K562 (cell line): ENCODE results near the gene AEN. TPM values are rescaled to one million over a fixed set of nuclear protein-coding genes. Genes with fewer than 3 reads are reported as not detected.

Source experiments
- ATAC-seq: fragments of 200-7000 bp; cut with Tn5 transposase; 3 replicates; pipeline ENCODE4 v1.9.1; 2020; ENCODE audit warnings: moderate library complexity
- BruUV-seq: library from RNA; stranded (reverse); fragments of 400-500 nt; replicated peaks from 2 replicates; lab custom pipeline; 2021; lab: Mats Ljungman, UMichigan
- CTCF ChIA-PET: fragments of 300-600 bp; formaldehyde crosslinking; extraction: SDS; loops from one replicate; lab custom pipeline; 2021; ENCODE audit warnings: low intra/inter-chr PET ratio; lab: Yijun Ruan, JAX
- POLR2A ChIA-PET: fragments of 300-600, 350-650 bp; sonication (Branson Sonifier 250); formaldehyde crosslinking; extraction: SDS; loops from one replicate; lab custom pipeline; 2021; ENCODE audit warnings: antibody characterized with exemption, inconsistent platforms; lab: Yijun Ruan, JAX
- DNase-seq, 4 experiments: peaks; one replicate each; pipeline versions ENCODE4 v3.0.0 to v3.0.0-alpha.2; 2011 to 2018; ENCODE audit warnings: low spot score in 3 of 4, mixed read lengths in 3 of 4; ENCODE audit errors: extremely low read depth in 1 of 4
- FAIRE-seq: peaks from 2 replicates; lab custom pipeline; 2011; peaks lifted over from hg19 to GRCh38; lab: Jason Lieb, UNC
- H2AFZ ChIP-seq: 2 replicates; pipeline ENCODE4 v1.6.0; 2011; ENCODE audit warnings: low read depth, low read length, control low read depth, inconsistent platforms
- H3K27ac ChIP-seq: fragments of 200-600 bp; 3 replicates; pipeline ENCODE4 v1.8.0; 2011; ENCODE audit warnings: low read depth, mild to moderate bottlenecking, control low read depth, inconsistent platforms, low read length, moderate library complexity, mixed read lengths; ENCODE audit errors: extremely low read depth
- H3K27me3 ChIP-seq, 2 experiments: fragments of 300-600 bp in 1 of 2; 2 replicates in 1 of 2; 3 replicates in 1 of 2; pipeline versions ENCODE4 v1.6.0 to v1.8.0; 2011; ENCODE audit warnings: inconsistent platforms in 2 of 2, low read length in 2 of 2, mild to moderate bottlenecking in 1 of 2, mixed read lengths in 1 of 2, moderate library complexity in 1 of 2; ENCODE audit not compliant: control insufficient read depth in 2 of 2, insufficient read depth in 2 of 2
- H3K36me3 ChIP-seq: fragments of 300-600 bp; 3 replicates; pipeline ENCODE4 v1.8.0; 2011; ENCODE audit warnings: mild to moderate bottlenecking, low read length, inconsistent platforms; ENCODE audit not compliant: control insufficient read depth, insufficient read depth
- H3K4me1 ChIP-seq, 2 experiments: fragments of 200-600 bp in 1 of 2; replicated peaks in 1 of 2; 2 replicates in 1 of 2; 3 replicates in 1 of 2; pipeline versions ENCODE4 v1.5.1 to v1.8.0; 2011; ENCODE audit warnings: inconsistent platforms in 2 of 2, low read length in 2 of 2, mild to moderate bottlenecking in 1 of 2, mixed read lengths in 1 of 2, moderate library complexity in 1 of 2; ENCODE audit not compliant: control insufficient read depth in 2 of 2, insufficient read depth in 2 of 2
- H3K4me2 ChIP-seq: 2 replicates; pipeline ENCODE4 v1.6.1; 2011; ENCODE audit warnings: low read length, control low read depth, inconsistent platforms, mixed read lengths; ENCODE audit not compliant: insufficient read depth
- H3K4me3 ChIP-seq: fragments of 200-600 bp; sonication (generic), shearing (Covaris generic); 2 replicates; pipeline ENCODE4 v1.5.1; 2016; ENCODE audit warnings: control low read depth, inconsistent platforms
- H3K79me2 ChIP-seq: fragments of 200-600 bp; 3 replicates; pipeline ENCODE4 v1.8.0; 2011; ENCODE audit warnings: low read length, inconsistent platforms; ENCODE audit not compliant: control insufficient read depth, insufficient read depth
- H3K9ac ChIP-seq, 2 experiments: 2 replicates each; pipeline versions ENCODE4 v1.6.0 to v1.6.1; 2011; ENCODE audit warnings: low read depth in 2 of 2, low read length in 2 of 2, control low read depth in 1 of 2, inconsistent platforms in 1 of 2, mild to moderate bottlenecking in 1 of 2, mixed read lengths in 1 of 2; ENCODE audit not compliant: insufficient read depth in 1 of 2
- H3K9me1 ChIP-seq: one replicate; pipeline ENCODE4 v1.6.0; 2011; ENCODE audit warnings: inconsistent platforms, mild to moderate bottlenecking, low read length, moderate library complexity; ENCODE audit not compliant: control insufficient read depth, insufficient read depth
- H3K9me3 ChIP-seq: replicated peaks from 2 replicates; pipeline ENCODE4 v1.5.1; 2011; ENCODE audit warnings: low read depth, low read length, inconsistent platforms; ENCODE audit not compliant: control insufficient read depth, insufficient read depth
- H4K20me1 ChIP-seq: replicated peaks from 2 replicates; pipeline ENCODE4 v1.6.1; 2011; ENCODE audit warnings: low read length, inconsistent platforms, mixed read lengths; ENCODE audit not compliant: control insufficient read depth, insufficient read depth
- IFI16 ChIP-seq: fragments of 250-450 bp; sonication (Bioruptor Pico); IDR thresholded peaks from 2 replicates; pipeline ENCODE4 v2.1.2; 2022; ENCODE audit warnings: mild to moderate bottlenecking, inconsistent platforms
- KAT2B ChIP-seq: IDR thresholded peaks from one replicate; pipeline ENCODE4 v1.6.1; 2012; ENCODE audit warnings: low read depth, mild to moderate bottlenecking, control low read depth, inconsistent platforms, low read length, moderate library complexity
- RAD21 ChIP-seq, 2 experiments: fragments of 250-450 bp in 1 of 2; fragments of 450-650 bp in 1 of 2; sonication (Bioruptor Pico) in 1 of 2; formaldehyde crosslinking in 1 of 2; IDR thresholded peaks in 1 of 2; conservative IDR thresholded peaks in 1 of 2; 2 replicates each; pipeline versions ENCODE4 v1.4.0 to v1.8.0; 2020 to 2022; ENCODE audit warnings: mild to moderate bottlenecking in 2 of 2, moderate library complexity in 1 of 2
- SRSF3 ChIP-seq: fragments of 200-400 bp; formaldehyde crosslinking; IDR thresholded peaks from 2 replicates; pipeline ENCODE4 v1.6.1; 2016; ENCODE audit warnings: mild to moderate bottlenecking, low read length, moderate library complexity; ENCODE audit not compliant: insufficient read depth
- ZBTB12 ChIP-seq: fragments of 250-450 bp; sonication (Bioruptor Pico); IDR thresholded peaks from 2 replicates; pipeline ENCODE4 v1.4.0; 2020
- ZMIZ1 ChIP-seq, 2 experiments: fragments of 150-350 bp in 1 of 2; IDR thresholded peaks; 2 replicates each; pipeline ENCODE4 v1.6.1; 2012 to 2016; ENCODE audit warnings: low read depth in 2 of 2, low read length in 2 of 2, mild to moderate bottlenecking in 1 of 2, moderate library complexity in 1 of 2
- WGBS: fragments of 100-300 bp; shearing (Covaris generic); methylation state at CpG from one replicate; pipeline ENCODE4 v1.1.6; 2016; ENCODE audit warnings: low coverage, mixed read lengths; ENCODE audit not compliant: insufficient coverage; ENCODE audit errors: missing lambda C conversion rate; 5-methylcytosine and 5-hydroxymethylcytosine counted together
- in situ Hi-C: fragments of 300-500 bp; cut with MboI; formaldehyde crosslinking; loops from 4 replicates; pipeline ENCODE4 v1.15.0; 2018; ENCODE audit warnings: inconsistent platforms, mixed read lengths
- intact Hi-C: fragments of 100-400 bp; cut with micrococcal nuclease; formaldehyde crosslinking; loops from 2 replicates; pipeline ENCODE4 v1.14.2; 2022
- polyA plus RNA-seq, 8 experiments: library from polyadenylated mRNA; depleted of rRNA in 4 of 8; stranded (reverse) in 5 of 8; unstranded in 3 of 8; fragments of >200 nt; fragmentation: Nextera tagmentation in 2 of 8; fragmentation: Illumina TruSeq in 1 of 8; extraction: Ambion mirVana in 2 of 8; extraction: Trizol in 1 of 8; gene quantifications; 2 replicates each; pipeline versions ENCODE4 v1.2.1 to v1.2.3, GENCODE V29; 2011 to 2014; ENCODE audit warnings: inconsistent platforms in 1 of 8, missing spikeins in 1 of 8
- total RNA-seq, 7 experiments: library from RNA; depleted of rRNA in 6 of 7; stranded (reverse); fragments of >200 nt in 6 of 7; fragmentation: Illumina TruSeq in 2 of 7; extraction: Trizol in 2 of 7; gene quantifications; 2 replicates each; pipeline versions ENCODE4 v1.2.1 to v1.2.3, GENCODE V29; 2011 to 2021; ENCODE audit warnings: low replicate concordance in 1 of 7

The AEN gene
- total and polyA plus RNA-seq, 9 of the 15 experiments (the other 6 are each of a cell fraction or from before 2014, with no cell fraction given): 9.0 to 51.0 (median 32.8) TPM

GRCh38 chr15:88624156-88624970, 3.2 kb downstream of the AEN start:
- ChIA-PET CTCF (interaction anchor here (0.6 to 0.8 kb wide), 2 partner anchors 78 to 100 kb away, joined by 4 read pairs; no protein-coding TSS in a partner anchor), POLR2A (interaction anchor here (0.6 to 1.6 kb wide), 6 partner anchors 9 to 112 kb away, joined by 3 to 5 read pairs (median 3); partner anchors contain the start of gene ISG20)
- peak overlapping the region in 1 of 2 experiments; percentile 84; a peak in 2 of 4 replicates for H3K9ac ChIP-seq
- ATAC-seq (no peak), FAIRE-seq (no peak), DNase-seq (no peak)
- intact Hi-C loops (no loop called here), in situ Hi-C loops (no loop called here)
- no TSS peak for BruUV-seq
- 85% methylated on average over 18 of the region's 19 CpGs for WGBS
- peaks cover 77% of the 10 kb centered on the region for H3K79me2 ChIP-seq
- H4K20me1 ChIP-seq: peaks cover 49% of the 10 kb centered on the region
- peaks cover 14 to 28% of the 10 kb centered on the region in 2 experiments; a peak in 4 of 5 replicates for H3K4me1 ChIP-seq
- H3K9me1 ChIP-seq: no peaks in the 10 kb centered on the region
- no peak overlapping the region; the same call in 1 of the 2 replicates for H3K4me2 ChIP-seq
- no peaks in the 10 kb centered on the region for H3K27me3 ChIP-seq
- H3K9me3 ChIP-seq: no peaks in the 10 kb centered on the region
- peaks cover 65% of the 10 kb centered on the region for H3K36me3 ChIP-seq
- no peak overlapping the region for H3K4me3 ChIP-seq
- H2AFZ ChIP-seq: no peak overlapping the region
- H3K27ac ChIP-seq: no peak overlapping the region; the same call in 2 of the 3 replicates
- TF ChIP-seq IFI16 (no peak), KAT2B (no peak), ZMIZ1 (IDR thresholded peaks at IDR 0.05; ENCODE audit: low read depth in 2 of 2, low read length in 2 of 2) (no peak), SRSF3 (no peak), ZBTB12 (CRISPR knock-in tag) (no peak), RAD21 (CRISPR knock-in tag; conservative IDR thresholded peaks at IDR 0.05 in 1 of 2, IDR thresholded peaks at IDR 0.05 in 1 of 2) (peak in 1 of 2 experiments; percentile 26; a peak in 1 of 4 replicates)
